HG02798 (cell line): ENCODE measurements around the gene NRCAM.

ENCODE experiments used
- ATAC-seq: cut with Tn5 transposase; IDR thresholded peaks from one replicate; pipeline ENCODE4 v1.9.1; 2021; ENCODE audit warnings: mild to moderate bottlenecking; ENCODE audit not compliant: unreplicated experiment, poor library complexity

Gene NRCAM

GRCh38 chr7:108232076-108232475 lies 224.2 kb downstream of the NRCAM start:
- ATAC-seq, result no peak

GRCh38 chr7:108231221-108231620 lies 225.0 kb downstream of the NRCAM start:
- no peak for ATAC-seq

DNA sequence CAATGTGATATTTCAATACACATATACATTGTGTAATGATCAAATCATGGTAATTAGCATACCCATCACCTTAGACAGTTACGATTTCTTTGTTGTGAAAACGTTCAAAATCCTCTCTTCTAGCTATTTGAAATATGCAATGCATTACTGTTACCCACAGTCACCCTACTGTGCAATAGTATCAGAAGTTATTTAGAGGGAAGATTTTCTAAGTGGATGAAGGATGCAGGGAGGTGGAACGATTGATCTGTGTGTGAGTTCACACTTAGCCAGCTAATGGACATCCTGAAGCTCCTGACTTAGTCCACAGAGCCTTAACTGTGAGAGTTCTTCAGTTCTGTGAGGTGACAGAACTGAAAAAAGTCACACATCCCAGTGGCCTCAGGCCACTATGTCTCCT lies 228.9 kb downstream of the NRCAM start:
- ATAC-seq, result no peak

GRCh38 chr7:108226816-108227299 lies 229.4 kb downstream of the NRCAM start:
- ATAC-seq, result no peak

- no peak for ATAC-seq
Observed at GRCh38 chr7:108225531-108226181, 230.6 kb downstream of the NRCAM start.

DNA sequence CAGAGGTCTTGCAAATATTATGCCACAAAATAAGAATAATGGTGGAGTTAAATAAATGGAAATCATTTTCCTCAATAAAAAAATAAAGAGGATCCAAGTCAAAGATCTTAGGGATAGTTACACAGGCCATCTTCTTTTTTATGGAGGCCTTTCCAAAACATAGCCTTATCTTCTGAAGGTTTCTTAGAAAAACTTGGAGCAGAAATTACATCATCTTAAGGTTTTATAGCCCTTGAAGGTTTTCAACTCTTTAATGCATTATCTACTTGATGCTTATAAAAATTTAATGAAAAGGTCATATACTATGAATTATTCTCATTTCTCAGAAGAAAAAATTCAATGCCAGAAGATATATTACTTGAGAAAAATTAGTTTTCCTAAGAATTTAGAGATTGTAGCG lies 231.8 kb downstream of the NRCAM start:
- no peak for ATAC-seq

GRCh38 chr7:108222236-108222892 lies 233.9 kb downstream of the NRCAM start:
- ATAC-seq, result no peak

DNA sequence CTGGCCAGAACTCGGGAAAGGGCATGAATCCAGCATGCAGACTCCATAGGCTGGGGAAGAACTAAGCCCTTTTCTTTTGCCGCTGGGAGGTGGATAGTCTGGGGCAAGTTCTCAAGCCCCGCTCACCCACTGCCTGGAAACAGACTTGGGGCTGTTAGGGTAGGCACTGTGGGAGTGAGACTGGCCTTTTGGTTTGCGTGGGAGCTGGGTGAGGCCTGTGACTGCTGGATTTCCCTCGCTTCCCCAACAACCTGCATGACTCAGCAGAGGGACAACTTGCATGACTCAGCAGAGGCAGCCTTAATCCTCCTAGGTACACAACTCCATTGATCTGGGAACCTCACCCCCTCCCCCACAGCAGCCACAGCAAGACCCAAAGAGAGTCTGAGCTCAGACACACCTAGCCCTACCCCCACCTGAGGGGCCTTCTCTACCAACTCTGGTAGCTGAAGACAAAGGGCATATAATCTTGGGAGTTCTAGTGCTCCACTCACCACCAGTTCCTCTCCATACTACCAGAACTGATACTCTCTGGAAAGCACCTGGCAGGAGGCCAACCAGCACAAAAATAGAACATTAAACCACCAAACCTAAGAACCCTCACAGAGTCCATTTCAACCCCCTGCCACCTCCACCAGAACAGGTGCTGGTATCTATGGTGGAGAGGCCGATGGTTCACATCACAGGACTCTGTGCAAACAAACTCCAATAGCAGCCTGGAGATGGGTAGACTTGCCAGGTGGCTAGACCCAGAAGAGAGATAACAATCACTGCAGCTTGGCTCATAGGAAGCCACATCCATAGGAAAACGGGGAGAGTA lies 244.6 kb downstream of the NRCAM start:
- ATAC-seq, result peak; percentile 79

- no peak for ATAC-seq
Observed at GRCh38 chr7:108210796-108211195, 245.4 kb downstream of the NRCAM start.

DNA sequence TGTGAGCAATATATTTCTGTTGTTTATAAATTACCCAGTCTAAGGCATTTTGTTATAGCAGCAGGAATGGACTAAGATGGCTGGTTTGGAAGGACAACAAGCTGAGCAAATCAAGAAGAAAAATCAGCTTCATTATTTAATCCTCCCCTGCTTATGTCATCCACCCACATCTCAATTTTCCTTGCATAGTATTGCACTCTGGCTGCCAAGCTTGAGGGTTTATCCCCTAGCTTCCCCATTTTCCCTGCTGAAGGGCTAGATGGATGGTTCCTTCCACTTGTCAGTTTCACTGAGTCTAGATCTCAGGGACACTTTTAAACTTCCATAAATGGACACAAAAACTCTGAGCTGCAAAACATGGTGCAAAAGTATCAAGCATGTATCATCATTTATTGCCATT lies 250.9 kb downstream of the NRCAM start:
- ATAC-seq, result no peak

GRCh38 chr7:108204281-108204796 lies 251.9 kb downstream of the NRCAM start:
- no peak for ATAC-seq

- ATAC-seq, result peak; percentile 87
Observed at GRCh38 chr7:108203537-108203936, 252.7 kb downstream of the NRCAM start.

DNA sequence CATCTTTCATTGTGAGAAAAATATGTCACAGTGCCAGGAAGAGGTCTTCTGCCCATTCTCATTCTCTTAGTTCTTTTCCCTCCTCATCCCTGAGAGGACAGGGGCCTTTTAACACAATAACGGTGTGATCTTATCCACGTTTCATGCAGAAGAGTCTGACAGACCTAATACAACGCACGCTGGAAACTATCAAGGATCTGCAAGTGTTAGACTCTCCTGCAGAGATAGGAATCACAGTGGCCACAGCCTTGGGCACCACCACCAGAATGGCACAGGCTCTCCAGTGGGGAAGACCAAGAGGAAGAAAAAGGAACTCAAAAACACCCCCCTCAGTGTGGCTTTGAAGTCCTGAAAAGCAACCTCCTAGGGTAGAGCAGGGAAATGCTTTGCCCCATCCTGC lies 253.5 kb downstream of the NRCAM start:
- no peak for ATAC-seq

- ATAC-seq, result no peak
Observed at GRCh38 chr7:108201766-108202165, 254.5 kb downstream of the NRCAM start.

GRCh38 chr7:108200326-108200725 lies 255.9 kb downstream of the NRCAM start:
- no peak for ATAC-seq

- no peak for ATAC-seq
Observed at GRCh38 chr7:108197371-108198091, 258.7 kb downstream of the NRCAM start.

- no peak for ATAC-seq
Observed at GRCh38 chr7:108196004-108196403, 260.2 kb downstream of the NRCAM start.

DNA sequence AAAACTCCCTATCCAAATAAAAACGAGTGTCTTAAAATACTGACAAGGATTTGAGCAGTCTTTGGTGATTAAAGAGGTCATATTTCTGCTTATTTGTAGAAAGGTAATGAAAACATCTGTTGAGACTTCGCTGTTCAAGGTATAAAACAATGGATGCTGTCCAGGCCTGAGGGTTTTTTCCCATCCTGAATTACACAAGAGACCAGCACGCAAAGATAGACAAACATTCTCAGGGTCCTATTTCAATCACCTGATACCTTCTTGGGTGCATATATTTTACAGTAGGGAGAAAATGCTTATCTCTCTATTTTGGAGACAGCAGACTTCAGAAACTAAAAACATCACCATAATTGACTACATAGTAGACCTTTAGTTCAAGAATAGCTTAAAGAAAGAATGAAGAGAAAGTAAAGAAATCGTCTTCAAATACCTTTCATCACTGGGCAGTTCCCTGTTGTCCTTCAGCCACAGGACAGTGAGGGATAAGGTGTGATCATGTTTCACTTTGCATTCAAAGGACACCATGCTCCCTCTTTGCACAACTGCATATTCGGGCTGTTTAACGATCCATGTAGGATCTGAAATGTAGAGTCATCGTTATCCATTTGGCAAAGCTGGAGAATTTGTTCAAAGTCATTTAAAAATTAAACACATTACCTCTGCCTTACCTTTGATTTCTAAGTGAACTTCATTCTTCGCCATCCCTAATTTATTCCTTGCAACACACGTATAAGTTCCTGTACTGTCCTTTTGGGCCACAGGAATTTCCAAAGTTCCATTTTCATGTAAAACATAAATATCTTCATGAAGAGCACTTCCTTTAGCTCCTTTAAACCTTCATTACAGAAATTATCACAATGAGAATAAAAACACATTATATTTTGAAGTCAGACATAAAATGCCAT lies 262.4 kb downstream of the NRCAM start:
- ATAC-seq, result no peak

DNA sequence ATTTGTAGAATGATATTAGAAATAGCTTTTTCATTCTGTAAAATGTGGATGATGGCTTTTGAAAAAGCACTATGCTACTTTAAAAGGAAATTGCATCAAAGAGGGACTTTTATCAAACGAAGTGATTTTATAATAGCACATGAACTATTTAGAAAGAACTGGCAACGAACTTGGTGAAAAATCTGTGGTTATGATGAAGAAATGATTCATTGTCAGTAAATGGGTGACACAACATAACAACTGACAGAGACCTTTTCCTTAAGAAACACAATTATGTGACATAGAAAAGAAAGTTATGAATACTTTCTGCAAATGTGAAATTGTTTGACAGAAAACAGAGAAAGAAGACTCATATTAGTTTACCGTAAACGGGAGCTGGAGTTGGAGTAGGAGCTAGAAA lies 265.3 kb downstream of the NRCAM start:
- ATAC-seq, result no peak
